Diencephalon (tissue), 1 donor: Measurements from ENCODE around the gene RRAGA. TPM values are rescaled to one million over a fixed set of nuclear protein-coding genes. Genes with fewer than 3 reads are reported as not detected.

ENCODE experiments used
- small RNA-seq: library from RNA; depleted of rRNA; stranded (forward); fragments of <200 nt; gene quantifications from one replicate; pipeline ENCODE3, GENCODE V24; 2014
- total RNA-seq: library from RNA; depleted of rRNA; stranded (reverse); fragments of >200 nt; gene quantifications from one replicate; pipeline ENCODE4 v1.2.3, GENCODE V29; 2014

The RRAGA gene, protein sequence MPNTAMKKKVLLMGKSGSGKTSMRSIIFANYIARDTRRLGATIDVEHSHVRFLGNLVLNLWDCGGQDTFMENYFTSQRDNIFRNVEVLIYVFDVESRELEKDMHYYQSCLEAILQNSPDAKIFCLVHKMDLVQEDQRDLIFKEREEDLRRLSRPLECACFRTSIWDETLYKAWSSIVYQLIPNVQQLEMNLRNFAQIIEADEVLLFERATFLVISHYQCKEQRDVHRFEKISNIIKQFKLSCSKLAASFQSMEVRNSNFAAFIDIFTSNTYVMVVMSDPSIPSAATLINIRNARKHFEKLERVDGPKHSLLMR
- 83.7 TPM for total RNA-seq

DNA sequence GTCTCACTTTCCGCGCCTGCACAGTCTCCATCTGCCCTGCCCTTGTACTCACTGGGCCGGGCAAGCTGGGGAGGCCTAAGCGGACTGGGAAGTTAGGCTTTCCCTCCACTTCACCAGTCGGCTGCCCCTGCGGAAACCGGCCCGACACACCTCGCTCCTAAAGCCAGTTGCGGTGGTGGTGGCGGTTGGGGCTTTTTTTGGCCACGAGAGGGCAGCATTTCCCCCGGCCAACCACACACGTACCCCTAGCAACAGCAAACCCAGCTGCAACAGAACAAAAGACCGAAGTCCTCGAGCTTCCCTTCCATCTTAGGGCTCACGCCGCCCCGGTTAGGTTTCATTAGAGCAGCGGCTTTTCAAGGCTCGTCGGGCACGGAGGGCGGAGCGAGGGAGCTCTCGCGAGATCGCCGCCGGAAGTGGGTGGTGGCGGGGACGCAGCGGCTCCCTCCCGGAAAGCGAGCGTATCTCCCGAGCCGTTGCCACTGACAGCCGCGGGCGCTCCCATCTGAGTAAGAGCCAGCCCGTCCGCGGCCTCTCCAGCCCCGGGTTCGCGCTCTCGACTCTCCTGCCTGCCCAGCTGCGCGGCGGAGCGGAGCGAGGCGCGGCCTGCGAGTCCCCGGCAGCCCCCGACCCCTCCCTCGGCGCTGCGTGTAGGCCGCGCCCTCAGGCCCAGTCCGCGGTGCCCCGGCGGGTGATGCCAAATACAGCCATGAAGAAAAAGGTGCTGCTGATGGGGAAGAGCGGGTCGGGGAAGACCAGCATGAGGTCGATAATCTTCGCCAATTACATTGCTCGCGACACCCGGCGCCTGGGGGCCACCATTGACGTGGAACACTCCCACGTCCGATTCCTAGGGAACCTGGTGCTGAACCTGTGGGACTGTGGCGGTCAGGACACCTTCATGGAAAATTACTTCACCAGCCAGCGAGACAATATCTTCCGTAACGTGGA lies at the start of gene RRAGA:
RRAGA (plus strand) TSS at position 462 of the 951 bp plus-strand sequence; CDS start at position 695, 233 bp downstream.

DNA sequence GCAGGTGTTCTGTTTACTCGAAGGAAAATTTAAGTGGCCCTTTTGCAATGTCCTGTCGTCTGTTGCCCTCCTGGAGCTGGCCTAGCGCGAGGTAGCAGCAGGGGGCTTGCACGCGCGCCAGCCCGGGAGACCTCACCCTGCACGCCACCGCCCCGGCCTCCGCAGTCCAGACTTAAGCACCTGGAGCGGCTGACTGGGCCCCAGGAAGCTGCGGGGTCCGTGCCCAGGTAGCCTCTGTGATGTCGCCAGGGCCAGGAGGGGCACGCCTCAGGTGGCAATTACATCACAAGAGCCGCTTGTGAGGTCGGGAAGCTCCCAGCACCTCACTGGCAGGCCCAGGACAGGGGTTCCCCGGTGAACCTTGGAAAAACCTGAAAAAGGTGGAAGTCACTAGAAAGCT lies 16.2 kb upstream of the RRAGA start, which contains the start of gene SAXO1:
SAXO1 (minus strand) TSS at position 195 of the 400 bp plus-strand sequence. CDS start 301 bp downstream, outside the sequence.

Small RNAs within 50 kb of the gene (small RNA-seq; reads per million reads assigned to genes)
- gene RF00019 (not detected), gene RNU6-264P (not detected), gene SCARNA8 (8.2 reads per million, percentile 93 among the genes with 10 or more reads in this experiment)

Other genes starting within 250 kb of the RRAGA start
- gene SAXO1, start 16.2 kb upstream of the RRAGA start, total RNA-seq, result not detected
- 28.4 TPM for gene HAUS6, start 53.5 kb downstream of the RRAGA start, total RNA-seq
- 16.1 TPM for gene PLIN2, start 78.1 kb downstream of the RRAGA start, total RNA-seq
- 70.6 TPM for gene DENND4C, start 181.3 kb downstream of the RRAGA start, total RNA-seq